Activated T-cell treated with anti-CD3 and anti-CD28 coated beads, Interleukin-2, amount 50 U/mL, for 72 hours (primary cell): ENCODE measurements around the gene KRT5. TPM values are rescaled to one million over a fixed set of nuclear protein-coding genes. Genes with fewer than 3 reads are reported as not detected.

Source experiments
- ATAC-seq, 2 donors: fragments of 150-1000 bp; cut with Tn5 transposase; replicated peaks in 1 of 2; 2 replicates each; pipeline ENCODE4 v1.10.0; 2021; ENCODE audit warnings: moderate library complexity in 2 of 2, mild to moderate bottlenecking in 1 of 2
- DNase-seq, 2 donors: peaks; one replicate each; pipeline ENCODE4 v3.0.0; 2021 to 2022; ENCODE audit warnings: mixed read lengths in 1 of 2
- H3K27ac Mint-ChIP-seq: one replicate; pipeline ENCODE4 v1.8.0; 2022; ENCODE audit warnings: mild to moderate bottlenecking, moderate library complexity, mixed read lengths
- H3K27me3 Mint-ChIP-seq: one replicate; pipeline ENCODE4 v1.8.0; 2022; ENCODE audit warnings: low read depth, mixed read lengths
- H3K36me3 Mint-ChIP-seq, 2 donors: one replicate each; pipeline ENCODE4 v1.8.0; 2022; ENCODE audit warnings: mixed read lengths in 2 of 2, mild to moderate bottlenecking in 1 of 2; ENCODE audit not compliant: insufficient read depth in 2 of 2
- H3K4me1 Mint-ChIP-seq: one replicate; pipeline ENCODE4 v1.8.0; 2022; ENCODE audit warnings: low read depth, mixed read lengths
- H3K4me3 Mint-ChIP-seq, 2 donors: one replicate each; pipeline ENCODE4 v1.8.0; 2022; ENCODE audit warnings: mild to moderate bottlenecking in 2 of 2, mixed read lengths in 2 of 2, moderate library complexity in 2 of 2
- H3K9me3 Mint-ChIP-seq, 2 donors: one replicate each; pipeline ENCODE4 v1.8.0; 2022; ENCODE audit warnings: mixed read lengths in 2 of 2
- total RNA-seq, 2 donors: library from RNA; stranded (reverse); gene quantifications; one replicate each; pipeline ENCODE4 v1.2.3, GENCODE V29; 2022

Gene KRT5
- total RNA-seq, 2 donors from 2014 or later: not detected

GRCh38 chr12:52522346-52523011, 2.3 kb upstream of the KRT5 start:
- ATAC-seq: no peak
- Mint-ChIP-seq H3K9me3 (no peaks in the 10 kb centered on the region), H3K4me3 (no peak overlapping the region), H3K27me3 (no peaks in the 10 kb centered on the region), H3K36me3 (no peaks in the 10 kb centered on the region), H3K4me1 (peaks cover 6% of the 10 kb centered on the region), H3K27ac (no peak overlapping the region)
- no peak for DNase-seq

- Mint-ChIP-seq H3K9me3 (no peaks in the 10 kb centered on the region), H3K4me3 (no peak overlapping the region), H3K4me1 (peaks cover 2% of the 10 kb centered on the region), H3K27ac (no peak overlapping the region), H3K36me3 (no peaks in the 10 kb centered on the region), H3K27me3 (no peaks in the 10 kb centered on the region)
- ATAC-seq (no peak), DNase-seq (no peak)
Observed at GRCh38 chr12:52521568-52522266, 1.5 kb upstream of the KRT5 start.

- Mint-ChIP-seq H3K4me3 (no peak overlapping the region), H3K9me3 (no peaks in the 10 kb centered on the region), H3K27me3 (no peaks in the 10 kb centered on the region), H3K27ac (no peak overlapping the region), H3K4me1 (no peaks in the 10 kb centered on the region), H3K36me3 (no peaks in the 10 kb centered on the region)
- no peak for DNase-seq
- ATAC-seq: no peak
Observed at GRCh38 chr12:52521175-52521567, 977 bp upstream of the KRT5 start.

- H3K27me3 Mint-ChIP-seq: no peaks in the 10 kb centered on the region
- H3K27ac Mint-ChIP-seq: no peak overlapping the region
- no peaks in the 10 kb centered on the region for H3K36me3 Mint-ChIP-seq
- no peak for DNase-seq
- no peaks in the 10 kb centered on the region for H3K4me1 Mint-ChIP-seq
- no peaks in the 10 kb centered on the region for H3K9me3 Mint-ChIP-seq
- H3K4me3 Mint-ChIP-seq: no peak overlapping the region
- no peak for ATAC-seq
Observed at GRCh38 chr12:52519387-52519703, 849 bp downstream of the KRT5 start.

GRCh38 chr12:52518574-52519386, 1.4 kb downstream of the KRT5 start:
- Mint-ChIP-seq H3K27me3 (no peaks in the 10 kb centered on the region), H3K9me3 (no peaks in the 10 kb centered on the region), H3K4me1 (no peaks in the 10 kb centered on the region), H3K27ac (no peak overlapping the region), H3K36me3 (no peaks in the 10 kb centered on the region), H3K4me3 (no peak overlapping the region)
- DNase-seq (no peak), ATAC-seq (no peak)

GRCh38 chr12:52517888-52518287, 2.3 kb downstream of the KRT5 start:
- DNase-seq: no peak
- Mint-ChIP-seq H3K27me3 (peaks cover 2% of the 10 kb centered on the region), H3K27ac (no peak overlapping the region), H3K4me3 (no peak overlapping the region), H3K4me1 (no peaks in the 10 kb centered on the region), H3K9me3 (no peaks in the 10 kb centered on the region), H3K36me3 (no peaks in the 10 kb centered on the region)
- ATAC-seq: no peak

GRCh38 chr12:52517005-52517835, 3.0 kb downstream of the KRT5 start:
- no peak for DNase-seq
- Mint-ChIP-seq H3K36me3 (no peaks in the 10 kb centered on the region), H3K4me1 (no peaks in the 10 kb centered on the region), H3K9me3 (no peaks in the 10 kb centered on the region), H3K27ac (no peak overlapping the region), H3K4me3 (no peak overlapping the region), H3K27me3 (peaks cover 7% of the 10 kb centered on the region)
- no peak for ATAC-seq

GRCh38 chr12:52515927-52516831, 4.0 kb downstream of the KRT5 start:
- peaks cover 7% of the 10 kb centered on the region for H3K27me3 Mint-ChIP-seq
- H3K4me3 Mint-ChIP-seq: no peak overlapping the region
- H3K36me3 Mint-ChIP-seq: peaks cover 0 to 3% of the 10 kb centered on the region in 2 donors
- ATAC-seq (no peak), DNase-seq (no peak)
- H3K27ac Mint-ChIP-seq: no peak overlapping the region
- no peaks in the 10 kb centered on the region for H3K4me1 Mint-ChIP-seq
- H3K9me3 Mint-ChIP-seq: peaks cover 3 to 6% of the 10 kb centered on the region in 2 donors

- H3K9me3 Mint-ChIP-seq: peaks cover 4 to 6% of the 10 kb centered on the region in 2 donors
- H3K27ac Mint-ChIP-seq: no peak overlapping the region
- no peak overlapping the region for H3K4me3 Mint-ChIP-seq
- H3K4me1 Mint-ChIP-seq: no peaks in the 10 kb centered on the region
- ATAC-seq: no peak
- H3K27me3 Mint-ChIP-seq: peaks cover 10% of the 10 kb centered on the region
- H3K36me3 Mint-ChIP-seq: peaks cover 0 to 4% of the 10 kb centered on the region in 2 donors
- DNase-seq: no peak
Observed at GRCh38 chr12:52515319-52515646, 4.9 kb downstream of the KRT5 start.

- no peak for ATAC-seq
- no peak for DNase-seq
- H3K4me1 Mint-ChIP-seq: no peaks in the 10 kb centered on the region
- peaks cover 5 to 6% of the 10 kb centered on the region in 2 donors for H3K9me3 Mint-ChIP-seq
- H3K36me3 Mint-ChIP-seq: peaks cover 0 to 6% of the 10 kb centered on the region in 2 donors
- peaks cover 15% of the 10 kb centered on the region for H3K27me3 Mint-ChIP-seq
- H3K27ac Mint-ChIP-seq: no peak overlapping the region
- H3K4me3 Mint-ChIP-seq: no peak overlapping the region
Observed at GRCh38 chr12:52514471-52515318, 5.5 kb downstream of the KRT5 start.

- Mint-ChIP-seq H3K27ac (no peak overlapping the region), H3K36me3 (peaks cover 0 to 6% of the 10 kb centered on the region in 2 donors), H3K4me3 (no peak overlapping the region), H3K4me1 (no peaks in the 10 kb centered on the region), H3K9me3 (peaks cover 5 to 6% of the 10 kb centered on the region in 2 donors), H3K27me3 (peaks cover 19% of the 10 kb centered on the region)
- ATAC-seq (no peak), DNase-seq (no peak)
Observed at GRCh38 chr12:52513736-52514135, 6.5 kb downstream of the KRT5 start.
